HG03025 (cell line): ENCODE measurements around the gene CELF4.
"Not testable (repeated sequence)": the region's sequence is repeated elsewhere in the genome, so short reads cannot be mapped to it uniquely, and the experiment has no call there.

Experiments
- ATAC-seq: cut with Tn5 transposase; IDR thresholded peaks from one replicate; pipeline ENCODE4 v1.9.1; 2021; ENCODE audit warnings: mild to moderate bottlenecking, moderate library complexity; ENCODE audit not compliant: unreplicated experiment, low FRiP score

The CELF4 gene

DNA sequence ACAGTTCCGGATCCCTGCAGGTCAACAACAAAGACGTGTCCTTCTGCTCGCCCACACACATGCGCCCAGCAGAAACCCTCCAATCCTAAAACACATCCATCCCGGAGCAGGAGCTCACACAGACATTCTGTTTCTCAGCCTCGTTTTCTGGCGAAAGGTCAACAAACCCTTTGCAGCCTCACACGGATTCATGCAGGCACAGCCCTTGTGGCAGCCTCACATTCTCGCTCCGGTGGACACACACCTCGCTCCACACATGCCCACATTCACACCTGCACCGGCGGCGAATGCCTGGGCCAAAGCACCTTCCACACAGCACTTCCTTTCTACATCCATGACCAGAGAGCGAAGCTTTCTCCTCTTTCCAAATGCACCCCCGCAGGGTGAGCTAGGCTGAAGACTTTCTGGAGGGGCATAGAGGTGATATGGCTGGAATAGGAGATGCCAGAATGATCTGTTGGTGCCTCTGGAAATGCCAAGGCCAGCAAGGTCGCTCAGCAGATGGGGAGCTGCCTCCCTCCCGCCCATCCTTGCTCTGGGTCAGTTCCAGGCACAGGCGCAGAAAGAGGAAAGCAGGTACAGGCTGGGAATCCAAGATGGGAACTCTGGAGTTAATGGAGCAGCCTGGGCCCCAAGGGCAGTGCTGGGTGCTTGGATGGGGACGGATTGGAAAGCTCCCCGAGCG is 88.8 kb downstream of the CELF4 start:
- no peak for ATAC-seq

- no peak for ATAC-seq
Measured at GRCh38 chr18:37476182-37476581, 89.4 kb downstream of the CELF4 start.

DNA sequence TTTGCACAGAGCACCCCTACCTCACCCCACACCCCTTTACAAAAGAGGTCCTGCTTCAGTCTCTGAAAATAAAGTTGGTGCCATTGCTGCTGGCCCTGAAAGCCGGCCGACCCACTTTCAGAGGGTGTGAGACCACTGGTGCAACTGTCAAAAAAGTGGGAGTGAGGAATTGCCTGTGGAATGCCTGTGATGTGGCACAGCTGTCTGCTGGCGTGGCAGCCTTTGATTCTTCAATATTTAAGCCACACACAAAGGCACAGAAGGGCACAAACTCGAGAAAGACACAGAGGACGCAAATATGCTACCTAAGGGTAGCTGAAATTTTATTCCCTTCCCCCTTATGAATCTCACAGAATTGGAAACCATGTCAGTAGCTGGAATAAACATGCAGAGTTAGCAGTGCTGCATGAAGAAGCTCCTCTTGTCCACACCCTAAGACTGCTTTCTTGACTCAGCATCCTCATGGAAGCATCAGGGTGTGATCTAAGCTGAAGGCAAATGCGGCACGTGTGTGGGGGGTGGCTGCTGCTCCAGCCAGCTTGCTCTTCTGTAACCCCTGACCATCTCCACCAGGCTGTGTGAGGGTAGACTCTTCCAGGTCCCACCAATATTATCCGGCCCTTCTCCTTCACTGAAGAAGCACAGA is 92.3 kb downstream of the CELF4 start:
- ATAC-seq = no peak

DNA sequence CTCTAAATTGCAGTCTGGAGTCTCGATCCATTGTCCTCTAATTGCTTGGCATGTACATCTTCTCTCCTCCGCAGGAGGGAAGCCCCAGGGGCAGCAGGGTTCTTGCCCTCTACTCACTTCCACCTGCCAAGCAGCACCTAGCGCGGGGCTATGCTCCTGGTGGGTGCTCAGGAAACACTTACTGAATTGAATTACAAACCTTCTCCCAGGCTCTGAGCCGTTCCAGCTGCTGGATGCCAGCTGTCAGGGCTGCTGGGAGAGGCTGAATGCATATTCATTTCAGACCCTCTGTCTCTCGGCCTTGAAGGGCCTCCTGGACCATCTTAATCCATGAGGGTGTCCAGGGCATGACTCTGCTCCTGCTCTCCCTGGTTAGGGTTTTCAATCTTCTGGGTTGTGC is 94.0 kb downstream of the CELF4 start:
- no peak for ATAC-seq

DNA sequence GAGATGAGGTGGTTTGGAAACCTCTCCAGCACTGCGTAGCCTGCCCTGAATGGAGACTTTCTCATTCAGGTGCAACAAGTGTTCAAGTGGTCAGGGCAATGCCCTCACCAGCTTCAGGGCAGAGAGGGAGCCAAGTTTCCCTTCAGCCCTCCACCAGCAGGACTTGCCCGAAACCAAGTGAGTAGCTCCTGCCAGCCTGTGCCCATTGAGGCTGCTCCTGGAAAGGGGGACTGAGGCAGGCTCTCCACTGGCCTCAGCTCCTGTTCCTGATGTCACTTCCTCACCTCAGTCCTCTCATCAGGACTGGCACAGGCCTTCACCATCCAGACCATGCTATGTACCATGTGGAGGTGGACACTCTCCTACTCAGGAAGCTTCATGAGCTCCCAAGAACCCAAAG is 94.6 kb downstream of the CELF4 start:
- no peak for ATAC-seq

DNA sequence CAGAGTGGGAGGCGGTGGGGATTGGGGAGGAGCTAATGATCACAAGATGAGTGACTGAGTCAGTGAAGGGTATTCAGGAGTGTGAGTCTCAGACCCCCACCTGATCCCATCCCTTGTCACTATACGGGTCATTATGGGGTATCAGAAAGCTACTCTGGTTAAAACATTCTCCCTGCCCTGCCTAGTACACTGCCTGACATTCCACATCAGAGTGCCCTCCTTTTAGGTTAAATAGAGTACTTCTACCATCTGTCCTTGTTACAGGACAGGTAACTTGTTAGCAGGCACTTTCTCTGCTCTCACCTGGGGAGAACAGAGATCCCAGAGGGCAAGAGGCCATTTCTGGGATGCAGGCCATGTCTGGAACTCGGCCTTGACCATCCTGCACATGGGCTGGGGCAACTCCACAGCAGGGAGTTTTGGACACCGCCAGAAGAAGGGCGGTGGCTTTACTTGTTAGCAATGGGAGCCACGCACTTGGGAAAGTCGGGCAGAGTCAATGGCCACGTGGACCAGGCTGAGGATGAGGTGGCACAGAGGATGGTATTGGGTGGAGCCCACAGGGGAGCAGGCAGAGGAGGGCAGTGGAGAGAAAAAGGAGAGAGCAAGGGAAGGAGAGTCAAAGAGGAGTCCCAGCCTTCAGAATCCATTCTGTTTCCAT is 98.5 kb downstream of the CELF4 start:
- no peak for ATAC-seq

DNA sequence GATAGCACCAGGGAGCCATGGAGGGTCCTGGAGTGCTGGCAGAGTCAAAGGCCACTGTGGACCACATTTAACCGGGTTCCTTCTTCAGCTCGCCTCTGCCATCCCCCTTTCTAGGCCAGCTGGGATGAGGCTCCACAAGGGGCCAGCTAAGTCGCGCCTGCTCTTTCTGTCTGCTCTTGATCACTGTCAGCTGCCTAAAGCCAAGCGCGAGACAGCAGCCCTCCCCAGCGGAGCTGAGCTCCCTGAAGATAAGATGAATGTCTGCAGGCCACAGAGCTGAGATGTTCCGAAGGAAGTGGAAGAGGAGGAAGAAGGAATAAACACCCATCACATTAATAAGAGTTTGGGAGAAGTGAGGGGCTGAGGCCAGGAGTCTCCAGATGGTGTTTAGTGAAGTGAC is 99.6 kb downstream of the CELF4 start:
- ATAC-seq = no peak

DNA sequence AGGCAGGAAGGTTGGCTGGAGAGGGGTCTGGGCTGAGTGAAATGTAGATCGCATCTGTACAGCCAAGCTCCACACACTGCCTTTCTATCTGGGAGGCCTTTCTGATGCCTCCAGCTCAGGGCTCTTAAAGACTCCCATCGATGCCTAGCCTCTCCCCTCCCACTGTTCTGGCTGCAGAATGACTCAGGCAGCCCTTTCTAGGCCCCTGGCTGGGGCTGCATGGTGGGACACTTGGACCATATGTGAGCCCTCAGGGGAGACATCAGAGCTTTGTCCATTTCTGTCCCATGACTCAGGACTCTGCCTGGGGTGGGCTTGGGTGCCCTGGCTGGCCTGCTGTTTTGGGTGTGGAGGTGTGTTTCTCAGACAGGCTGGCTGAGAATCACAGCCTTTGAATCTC is 101.3 kb downstream of the CELF4 start:
- ATAC-seq = no peak

DNA sequence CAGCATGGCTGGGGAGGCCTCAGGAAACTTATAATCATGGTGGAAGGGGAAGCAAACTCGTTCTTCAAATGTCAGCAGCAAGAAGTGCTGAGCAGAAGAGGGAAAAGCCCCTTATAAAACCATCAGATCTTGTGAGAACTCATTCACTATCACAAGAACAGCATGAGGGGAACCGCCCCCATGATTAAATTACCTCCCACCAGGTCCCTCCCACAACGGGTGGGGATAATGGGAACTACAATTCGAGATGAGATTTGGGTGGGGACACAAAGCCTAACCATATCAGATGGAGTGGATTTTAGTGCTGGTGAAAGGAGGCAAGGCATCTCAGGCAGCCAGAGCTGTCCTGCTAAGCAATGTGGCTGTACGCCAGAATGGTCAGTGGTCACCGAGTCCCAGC is 104.3 kb downstream of the CELF4 start:
- ATAC-seq = not testable (repeated sequence)

GRCh38 chr18:37460604-37461003 is 105.0 kb downstream of the CELF4 start:
- no peak for ATAC-seq

DNA sequence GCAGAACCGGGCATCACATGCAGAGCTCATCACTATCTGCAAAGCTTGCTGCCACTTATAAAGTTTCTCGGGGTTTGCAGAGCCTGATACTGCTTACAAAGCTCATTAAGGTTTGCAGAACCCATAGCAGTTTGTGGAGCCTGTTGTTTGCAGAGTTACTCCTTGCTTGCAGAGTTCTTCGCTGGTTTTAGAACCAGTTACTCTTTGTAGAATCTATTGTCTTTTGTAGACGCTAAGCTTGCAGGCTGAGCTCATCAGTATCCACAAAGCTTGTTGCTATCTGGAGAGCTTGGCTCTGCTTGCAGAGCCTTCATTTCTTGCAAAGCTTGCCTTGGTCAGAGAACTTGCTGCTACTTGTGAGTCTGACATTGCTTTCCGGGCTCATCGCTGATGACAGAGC is 106.9 kb downstream of the CELF4 start:
- no peak for ATAC-seq

DNA sequence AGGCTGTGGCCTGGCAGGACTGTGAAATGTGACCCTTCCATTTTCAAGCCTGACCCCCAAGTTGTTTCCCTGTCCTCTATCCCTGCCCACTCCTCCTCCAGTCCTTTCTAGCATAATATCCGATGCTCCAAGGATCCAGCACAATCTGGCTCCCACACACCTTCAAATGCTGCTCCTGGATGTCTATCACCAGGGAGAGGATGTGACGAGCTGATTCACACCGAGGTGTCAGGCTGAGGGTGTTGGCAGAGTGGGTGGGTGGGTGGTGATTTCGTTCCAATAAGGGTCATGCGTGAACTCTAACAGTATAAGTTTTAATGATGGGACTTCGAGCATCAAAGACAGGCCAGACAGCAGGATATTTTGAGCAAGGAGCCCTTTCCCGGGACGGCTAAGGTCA is 107.8 kb downstream of the CELF4 start:
- no peak for ATAC-seq

DNA sequence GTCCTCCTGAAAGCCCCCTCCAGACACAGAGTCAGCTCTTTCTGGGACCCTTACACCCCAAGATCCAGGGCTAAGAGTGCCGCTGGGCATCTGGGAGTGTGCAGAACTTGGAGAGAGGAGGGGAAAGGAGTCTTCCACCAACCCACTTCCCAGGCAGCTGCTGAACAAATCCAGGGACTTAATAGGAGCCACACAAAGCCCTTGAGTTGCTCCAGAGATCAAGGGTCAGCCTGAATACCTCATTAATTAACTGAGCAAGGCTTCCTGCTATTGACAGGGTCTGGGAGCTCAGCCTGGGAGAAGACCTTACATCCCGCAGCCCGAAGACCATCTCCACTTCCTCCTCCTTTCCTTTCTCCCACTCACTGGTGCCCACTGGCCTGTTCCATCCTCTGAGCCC is 108.3 kb downstream of the CELF4 start:
- ATAC-seq = no peak

DNA sequence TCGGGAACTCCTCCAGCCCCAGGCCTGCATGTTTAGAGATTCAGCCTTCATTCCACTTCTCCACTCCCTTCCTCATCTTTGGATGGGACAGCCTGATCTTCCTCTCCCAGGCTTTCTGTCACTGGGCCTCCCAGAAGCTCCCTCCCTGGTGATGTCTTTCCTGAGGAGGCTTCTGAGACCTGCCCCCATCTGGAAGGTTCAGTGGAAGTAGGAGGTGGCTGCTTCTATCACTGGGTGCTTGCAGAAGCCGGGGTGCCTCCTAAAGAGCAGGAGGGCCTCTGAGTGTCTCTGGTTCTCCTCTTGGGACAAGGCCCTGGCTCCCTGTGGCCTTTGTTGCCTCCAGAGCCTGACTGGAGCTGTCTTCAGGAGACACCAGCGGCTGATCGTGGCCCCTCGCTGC is 108.7 kb downstream of the CELF4 start:
- no peak for ATAC-seq

DNA sequence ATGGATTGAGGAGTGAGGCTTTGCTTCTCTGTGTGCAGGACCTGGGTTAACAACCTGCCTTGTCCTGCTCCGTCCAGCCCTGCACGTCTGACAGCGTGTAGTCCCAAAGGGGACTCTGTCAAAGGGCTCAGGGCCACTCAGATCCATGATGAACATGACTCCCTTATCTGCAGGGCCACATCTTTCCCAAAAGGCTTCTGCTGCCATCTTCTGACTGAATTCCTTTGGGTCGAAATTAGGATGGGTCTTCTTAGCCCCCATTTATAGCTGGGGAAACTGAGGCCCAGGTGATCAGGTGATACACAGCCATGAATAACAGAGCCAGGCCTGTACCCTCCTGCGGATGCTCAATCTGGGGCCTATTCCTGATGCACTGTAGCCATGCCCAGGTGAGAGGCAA is 109.2 kb downstream of the CELF4 start:
- no peak for ATAC-seq

DNA sequence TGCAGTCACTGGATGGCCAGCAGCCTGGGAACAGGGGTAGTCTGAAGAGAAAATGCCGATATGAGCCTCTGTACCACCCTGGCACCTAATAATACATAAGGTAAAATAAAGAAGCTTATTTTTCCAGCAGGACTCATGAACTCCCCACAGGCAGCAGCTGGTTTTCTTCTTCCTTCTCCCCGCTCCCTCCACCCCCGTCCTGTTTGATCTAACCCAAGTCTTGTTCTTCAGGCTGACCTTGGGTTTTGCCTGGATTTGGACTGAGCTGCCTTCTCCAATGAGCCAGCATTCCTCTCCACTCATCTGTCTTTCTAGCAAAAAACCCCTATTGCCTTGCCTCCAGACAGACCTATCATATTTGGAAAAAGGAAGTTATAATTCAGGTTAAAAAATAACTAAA is 111.8 kb downstream of the CELF4 start:
- ATAC-seq = no peak

GRCh38 chr18:37452682-37453385 is 112.8 kb downstream of the CELF4 start:
- ATAC-seq = no peak

- ATAC-seq = no peak
Measured at GRCh38 chr18:37452015-37452414, 113.6 kb downstream of the CELF4 start.

DNA sequence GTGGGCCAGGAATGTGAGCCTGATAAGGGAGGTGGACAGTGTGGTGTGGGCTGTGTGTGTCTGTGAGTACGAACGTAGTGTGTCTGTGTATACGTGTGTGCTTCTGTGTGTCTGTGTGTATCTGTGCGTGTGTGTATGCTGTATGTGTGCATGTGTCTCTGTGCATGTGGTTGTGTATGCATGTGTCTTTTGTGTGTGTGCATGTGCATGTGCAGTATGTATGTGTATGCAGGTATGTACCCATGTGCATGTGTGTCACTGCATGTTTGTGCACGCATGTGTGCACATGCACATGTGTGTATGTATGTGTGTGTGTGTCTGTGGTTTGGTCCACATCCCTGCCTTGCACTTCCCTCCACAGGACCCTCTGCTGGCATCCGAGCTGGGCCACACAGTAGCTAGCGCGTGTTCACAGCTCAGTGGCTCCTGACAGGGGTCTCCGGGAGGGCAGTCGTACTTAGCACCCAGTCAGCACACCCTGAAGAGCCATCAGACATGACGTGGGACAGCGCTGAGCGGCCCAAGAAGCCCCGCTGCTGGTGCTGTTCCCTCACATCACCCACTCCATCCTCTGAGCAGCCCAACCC is 114.3 kb downstream of the CELF4 start:
- ATAC-seq = no peak

- no peak for ATAC-seq
Measured at GRCh38 chr18:37450434-37451132, 115.0 kb downstream of the CELF4 start.
